Measurements from ENCODE around the gene GUCY1A1.

DNA sequence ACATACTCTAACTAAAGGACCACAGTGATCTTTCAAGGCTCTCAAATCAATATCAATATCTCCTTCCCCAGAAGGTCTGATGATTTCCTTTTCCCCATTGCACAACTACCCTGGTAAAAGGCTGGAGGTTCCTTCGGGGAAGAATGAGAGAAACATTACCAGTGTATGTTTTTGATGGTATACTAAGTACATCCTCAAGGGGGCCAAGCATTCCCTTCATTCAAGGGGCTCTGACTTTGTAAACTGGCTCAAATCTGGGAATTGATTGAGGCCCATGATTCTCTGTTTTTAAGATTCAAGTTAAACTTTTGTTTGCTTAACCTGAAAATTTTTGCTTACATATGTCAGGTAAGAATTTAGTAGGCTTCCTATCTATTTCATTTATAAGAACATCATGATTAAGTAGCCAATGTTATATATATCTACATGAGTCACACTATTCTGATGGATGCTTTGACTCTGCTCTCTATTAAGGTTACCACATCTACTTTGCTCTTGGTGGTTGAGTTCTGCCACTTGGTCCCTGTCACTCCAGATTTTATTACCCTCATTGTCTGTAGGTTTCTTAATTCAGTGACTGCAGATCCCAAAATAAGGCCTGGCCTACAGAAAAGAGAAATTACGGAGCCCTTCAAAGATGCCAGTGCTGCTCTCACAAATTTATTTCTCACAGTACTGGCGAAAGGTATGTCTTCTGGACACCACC, 75.8 kb downstream of the GUCY1A1 start:
- TF ChIP-seq CTCF (IDR thresholded peaks at IDR 0.05) (no peak), POLR2AphosphoS5 (IDR thresholded peaks at IDR 0.05) (no peak), EP300 (IDR thresholded peaks at IDR 0.05; ENCODE audit: low read depth) (no peak)
